Esophagus muscularis mucosa (tissue), 4 donors: Measurements from ENCODE around the gene LCN9. TPM values are rescaled to one million over a fixed set of nuclear protein-coding genes. Genes with fewer than 3 reads are reported as not detected.

Experiments used
- DNase-seq: peaks from one replicate; pipeline ENCODE4 v3.0.0-alpha.2; 2017; ENCODE audit errors: extremely low spot score
- H3K27ac ChIP-seq, 4 donors: fragments of 200-600 bp; sonication (generic); replicated peaks in 1 of 4; 1 replicate in 3 of 4; 2 replicates in 1 of 4; pipeline ENCODE4 v1.5.1; 2016 to 2019; ENCODE audit warnings: mild to moderate bottlenecking in 1 of 4
- H3K27me3 ChIP-seq, 4 donors: fragments of 200-600 bp; sonication (generic); one replicate each; pipeline versions ENCODE4 v1.5.1 to v1.6.0; 2016 to 2019
- H3K36me3 ChIP-seq, 4 donors: fragments of 200-600 bp; sonication (generic); one replicate each; pipeline ENCODE4 v1.5.1; 2016 to 2019
- H3K4me1 ChIP-seq, 4 donors: fragments of 200-600 bp; sonication (generic); one replicate each; pipeline ENCODE4 v1.5.1; 2016 to 2019
- H3K4me3 ChIP-seq, 4 donors: fragments of 200-600 bp; sonication (generic); 1 replicate in 2 of 4; 2 replicates in 2 of 4; pipeline ENCODE4 v1.5.1; 2016 to 2019; ENCODE audit warnings: mild to moderate bottlenecking in 4 of 4, moderate library complexity in 1 of 4
- H3K9me3 ChIP-seq, 4 donors: fragments of 200-600 bp; sonication (generic); 1 replicate in 3 of 4; 2 replicates in 1 of 4; pipeline ENCODE4 v1.5.1; 2016 to 2019
- EP300 ChIP-seq: sonication (generic); formaldehyde crosslinking; IDR thresholded peaks from one replicate; pipeline ENCODE4 v1.6.1; 2017; ENCODE audit warnings: antibody characterized with exemption
- POLR2A ChIP-seq: fragments of 450-650 bp; IDR thresholded peaks from one replicate; pipeline ENCODE4 v1.6.1; 2017; ENCODE audit warnings: antibody characterized with exemption, moderate library complexity, mild to moderate bottlenecking, low read depth
- POLR2AphosphoS5 ChIP-seq, 2 donors: sonication (generic); formaldehyde crosslinking; IDR thresholded peaks; one replicate each; pipeline ENCODE4 v1.6.1; 2017; ENCODE audit warnings: antibody characterized with exemption in 2 of 2
- WGBS: methylation state at CpG from one replicate; pipeline ENCODE4 v1.1.5; 2018; 5-methylcytosine and 5-hydroxymethylcytosine counted together
- intact Hi-C: fragments of 100-400 bp; cut with DNase I; formaldehyde crosslinking; loops from one replicate; pipeline ENCODE4 v1.15.1; 2023
- total RNA-seq, 4 donors: library from RNA; depleted of rRNA; stranded (reverse); fragments of >200 nt; gene quantifications; one replicate each; pipeline versions ENCODE4 v1.1.0 to v1.2.1, GENCODE V29; 2016
- TF ChIP-seq, protein P1 (sequence below), 3 experiments: fragments of 200-600 bp in 2 of 3; fragments of 450-650 bp in 1 of 3; sonication (generic) in 2 of 3; IDR thresholded peaks; one replicate each; pipeline ENCODE4 v1.5.1; 2017 to 2019; ENCODE audit warnings: antibody characterized with exemption in 3 of 3, mild to moderate bottlenecking in 2 of 3, moderate library complexity in 1 of 3

Gene LCN9
- total RNA-seq, 4 donors from 2014 or later = not detected

DNA sequence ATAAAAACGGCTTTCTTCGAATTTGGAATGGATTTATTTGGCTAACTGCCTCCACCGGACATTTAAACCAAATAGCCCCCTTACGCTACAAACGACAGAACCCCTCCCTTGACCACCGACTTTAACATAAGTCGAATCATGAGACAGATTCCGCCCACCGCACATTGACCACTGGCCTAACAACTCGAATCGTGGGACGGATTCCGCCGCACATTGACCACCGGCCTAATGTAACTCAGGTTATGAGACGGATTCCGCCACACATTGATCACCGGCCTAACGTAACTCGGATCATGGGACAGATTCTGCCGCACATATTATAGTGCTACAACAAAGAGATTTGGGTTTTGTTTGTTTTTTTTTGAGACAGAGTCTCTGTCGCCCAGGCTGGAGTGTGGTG lies 2.7 kb upstream of the LCN9 start:
- Histone ChIP-seq H3K27ac (no peak overlapping the region), H3K27me3 (peaks cover 0 to 48% (median 0%) of the 10 kb centered on the region in 4 donors), H3K36me3 (no peaks in the 10 kb centered on the region), H3K4me3 (no peak overlapping the region), H3K9me3 (no peaks in the 10 kb centered on the region), H3K4me1 (no peaks in the 10 kb centered on the region)
- TF ChIP-seq POLR2AphosphoS5 (IDR thresholded peaks at IDR 0.05) (no peak), POLR2A (no peak), EP300 (no peak)
- TF ChIP-seq, protein P1, sequence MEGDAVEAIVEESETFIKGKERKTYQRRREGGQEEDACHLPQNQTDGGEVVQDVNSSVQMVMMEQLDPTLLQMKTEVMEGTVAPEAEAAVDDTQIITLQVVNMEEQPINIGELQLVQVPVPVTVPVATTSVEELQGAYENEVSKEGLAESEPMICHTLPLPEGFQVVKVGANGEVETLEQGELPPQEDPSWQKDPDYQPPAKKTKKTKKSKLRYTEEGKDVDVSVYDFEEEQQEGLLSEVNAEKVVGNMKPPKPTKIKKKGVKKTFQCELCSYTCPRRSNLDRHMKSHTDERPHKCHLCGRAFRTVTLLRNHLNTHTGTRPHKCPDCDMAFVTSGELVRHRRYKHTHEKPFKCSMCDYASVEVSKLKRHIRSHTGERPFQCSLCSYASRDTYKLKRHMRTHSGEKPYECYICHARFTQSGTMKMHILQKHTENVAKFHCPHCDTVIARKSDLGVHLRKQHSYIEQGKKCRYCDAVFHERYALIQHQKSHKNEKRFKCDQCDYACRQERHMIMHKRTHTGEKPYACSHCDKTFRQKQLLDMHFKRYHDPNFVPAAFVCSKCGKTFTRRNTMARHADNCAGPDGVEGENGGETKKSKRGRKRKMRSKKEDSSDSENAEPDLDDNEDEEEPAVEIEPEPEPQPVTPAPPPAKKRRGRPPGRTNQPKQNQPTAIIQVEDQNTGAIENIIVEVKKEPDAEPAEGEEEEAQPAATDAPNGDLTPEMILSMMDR (IDR thresholded peaks at IDR 0.05) = no peak
- intact Hi-C loops = no loop called here
- 90% methylated on average over 22 of the region's 22 CpGs for WGBS
- no peak for DNase-seq

- no peak for DNase-seq
- H3K36me3 ChIP-seq = no peaks in the 10 kb centered on the region
- no peak overlapping the region for H3K4me3 ChIP-seq
- peaks cover 0 to 48% (median 0%) of the 10 kb centered on the region in 4 donors for H3K27me3 ChIP-seq
- intact Hi-C loops = no loop called here
- no peaks in the 10 kb centered on the region for H3K4me1 ChIP-seq
- H3K27ac ChIP-seq = no peak overlapping the region
- no peak for TF ChIP-seq POLR2A
- TF ChIP-seq POLR2AphosphoS5 (IDR thresholded peaks at IDR 0.05) = no peak
- WGBS = 61% methylated on average over 19 of the region's 19 CpGs
- H3K9me3 ChIP-seq = no peaks in the 10 kb centered on the region
Measured at GRCh38 chr9:135661816-135662560, 1.1 kb upstream of the LCN9 start.

GRCh38 chr9:135663451-135663770 lies 302 bp downstream of the LCN9 start:
- 72% methylated on average over 3 of the region's 3 CpGs for WGBS
- intact Hi-C loops = no loop called here
- peaks cover 0 to 57% (median 0%) of the 10 kb centered on the region in 4 donors for H3K27me3 ChIP-seq
- no peak overlapping the region for H3K27ac ChIP-seq
- DNase-seq = no peak
- H3K9me3 ChIP-seq = no peaks in the 10 kb centered on the region
- TF ChIP-seq POLR2A (no peak), POLR2AphosphoS5 (IDR thresholded peaks at IDR 0.05) (no peak)
- TF ChIP-seq, protein P1 (IDR thresholded peaks at IDR 0.05) = no peak
- H3K36me3 ChIP-seq = no peaks in the 10 kb centered on the region
- H3K4me3 ChIP-seq = no peak overlapping the region
- no peaks in the 10 kb centered on the region for H3K4me1 ChIP-seq

DNA sequence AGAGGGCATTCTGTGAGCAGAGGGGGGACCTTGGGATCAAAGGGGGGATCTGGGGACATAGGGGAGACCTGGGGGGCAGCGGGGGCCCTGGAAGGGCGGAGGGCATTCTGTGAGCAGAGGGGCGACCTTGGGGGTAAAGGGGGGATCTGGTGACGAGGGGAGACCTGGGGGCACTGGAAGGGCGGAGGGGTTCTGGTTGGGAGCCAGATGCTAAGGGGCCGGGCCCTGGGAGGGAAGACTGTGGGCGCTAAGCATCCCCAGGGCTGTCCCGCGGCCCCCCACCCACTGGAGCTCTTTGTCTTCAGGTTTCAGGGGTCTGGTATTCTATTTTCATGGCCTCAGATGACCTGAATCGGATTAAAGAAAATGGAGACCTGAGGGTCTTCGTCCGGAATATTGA lies 748 bp downstream of the LCN9 start:
- no peaks in the 10 kb centered on the region for H3K9me3 ChIP-seq
- H3K4me1 ChIP-seq = no peaks in the 10 kb centered on the region
- no peak for DNase-seq
- no peaks in the 10 kb centered on the region for H3K36me3 ChIP-seq
- intact Hi-C loops = no loop called here
- TF ChIP-seq POLR2A (no peak), EP300 (no peak), POLR2AphosphoS5 (IDR thresholded peaks at IDR 0.05) (no peak)
- TF ChIP-seq, protein P1 (IDR thresholded peaks at IDR 0.05) = no peak
- no peak overlapping the region for H3K27ac ChIP-seq
- no peak overlapping the region for H3K4me3 ChIP-seq
- H3K27me3 ChIP-seq = peaks cover 0 to 57% (median 0%) of the 10 kb centered on the region in 4 donors
- WGBS = 92% methylated on average over 12 of the region's 12 CpGs

DNA sequence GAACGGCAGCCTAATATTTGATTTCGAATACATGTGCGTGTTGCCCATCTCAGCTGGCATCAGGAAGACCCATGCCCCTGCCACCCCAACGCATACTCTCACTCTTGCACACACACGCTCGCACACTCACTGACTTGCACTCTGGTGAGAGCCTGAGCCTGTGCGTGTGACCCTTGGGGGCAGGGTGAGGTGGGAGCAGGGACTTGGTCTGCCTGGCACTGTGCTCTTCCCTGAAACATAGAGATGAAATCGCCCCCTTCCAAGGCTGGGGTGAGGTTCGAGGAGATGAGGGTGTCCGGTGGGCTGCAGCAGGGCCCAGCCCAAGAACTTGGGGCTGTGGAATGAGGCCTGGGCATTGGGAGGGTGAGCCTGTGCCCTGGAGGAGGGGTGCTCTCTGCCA lies 1.2 kb downstream of the LCN9 start:
- DNase-seq = no peak
- no peak overlapping the region for H3K4me3 ChIP-seq
- peaks cover 0 to 58% (median 0%) of the 10 kb centered on the region in 4 donors for H3K27me3 ChIP-seq
- no peaks in the 10 kb centered on the region for H3K4me1 ChIP-seq
- TF ChIP-seq POLR2A (no peak), POLR2AphosphoS5 (IDR thresholded peaks at IDR 0.05) (no peak), EP300 (no peak)
- TF ChIP-seq, protein P1 (IDR thresholded peaks at IDR 0.05) = no peak
- no peaks in the 10 kb centered on the region for H3K9me3 ChIP-seq
- WGBS = 91% methylated on average over 4 of the region's 10 CpGs
- no peaks in the 10 kb centered on the region for H3K36me3 ChIP-seq
- H3K27ac ChIP-seq = no peak overlapping the region
- intact Hi-C loops = no loop called here
